Measurements from ENCODE around the gene GUCD1. TPM values are rescaled to one million over a fixed set of nuclear protein-coding genes. Genes with fewer than 3 reads are reported as not detected.

The GUCD1 gene
- total RNA-seq, 4 donors from 2014 or later = 51.6 to 89.7 (median 74.2) TPM

DNA sequence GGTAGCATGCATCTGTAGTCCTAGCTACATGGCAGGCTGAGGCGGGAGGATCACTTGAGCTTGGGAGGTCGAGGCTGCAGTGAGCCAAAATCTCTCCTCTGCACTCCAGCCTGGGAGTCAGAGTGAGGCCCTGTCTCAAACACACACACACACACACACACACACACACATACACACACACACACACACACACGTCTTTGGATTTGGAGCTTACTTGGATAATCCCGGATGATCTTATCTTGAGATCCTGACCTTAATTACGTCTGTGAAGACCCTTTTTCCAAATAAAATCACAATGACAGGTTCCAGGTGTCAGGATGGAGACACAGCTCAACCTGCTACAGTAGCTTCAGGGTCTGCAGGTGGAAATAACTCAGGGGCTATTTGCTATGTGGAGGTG, 58.7 kb downstream of the GUCD1 start:
- no peaks in the 10 kb centered on the region for H3K9me3 ChIP-seq
- intact Hi-C loops (cut with DNase I) = no loop called here
- no peak overlapping the region for H3K4me3 ChIP-seq (replicated peaks in 1 of 3)
- H3K27ac ChIP-seq = no peak overlapping the region
- peaks cover 4 to 9% of the 10 kb centered on the region in 2 donors for H3K4me1 ChIP-seq
- no peaks in the 10 kb centered on the region for H3K27me3 ChIP-seq
- 83 to 86% methylated on average over 5 of the region's 5 CpGs for WGBS, 2 donors
- DNase-seq = no peak
- no peaks in the 10 kb centered on the region for H3K36me3 ChIP-seq
- TF ChIP-seq, protein P1, sequence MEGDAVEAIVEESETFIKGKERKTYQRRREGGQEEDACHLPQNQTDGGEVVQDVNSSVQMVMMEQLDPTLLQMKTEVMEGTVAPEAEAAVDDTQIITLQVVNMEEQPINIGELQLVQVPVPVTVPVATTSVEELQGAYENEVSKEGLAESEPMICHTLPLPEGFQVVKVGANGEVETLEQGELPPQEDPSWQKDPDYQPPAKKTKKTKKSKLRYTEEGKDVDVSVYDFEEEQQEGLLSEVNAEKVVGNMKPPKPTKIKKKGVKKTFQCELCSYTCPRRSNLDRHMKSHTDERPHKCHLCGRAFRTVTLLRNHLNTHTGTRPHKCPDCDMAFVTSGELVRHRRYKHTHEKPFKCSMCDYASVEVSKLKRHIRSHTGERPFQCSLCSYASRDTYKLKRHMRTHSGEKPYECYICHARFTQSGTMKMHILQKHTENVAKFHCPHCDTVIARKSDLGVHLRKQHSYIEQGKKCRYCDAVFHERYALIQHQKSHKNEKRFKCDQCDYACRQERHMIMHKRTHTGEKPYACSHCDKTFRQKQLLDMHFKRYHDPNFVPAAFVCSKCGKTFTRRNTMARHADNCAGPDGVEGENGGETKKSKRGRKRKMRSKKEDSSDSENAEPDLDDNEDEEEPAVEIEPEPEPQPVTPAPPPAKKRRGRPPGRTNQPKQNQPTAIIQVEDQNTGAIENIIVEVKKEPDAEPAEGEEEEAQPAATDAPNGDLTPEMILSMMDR (IDR thresholded peaks at IDR 0.05) = no peak
- no peak for TF ChIP-seq POLR2A (IDR thresholded peaks at IDR 0.05)

- no peaks in the 10 kb centered on the region for H3K9me3 ChIP-seq
- TF ChIP-seq POLR2A (IDR thresholded peaks at IDR 0.05) = no peak
- TF ChIP-seq, protein P1 (IDR thresholded peaks at IDR 0.05) = no peak
- no peak for DNase-seq
- H3K36me3 ChIP-seq = no peaks in the 10 kb centered on the region
- intact Hi-C loops (cut with DNase I) = no loop called here
- H3K4me3 ChIP-seq (replicated peaks in 1 of 3) = no peak overlapping the region
- H3K4me1 ChIP-seq = peaks cover 4 to 9% of the 10 kb centered on the region in 2 donors
- H3K27ac ChIP-seq = no peak overlapping the region
- no peaks in the 10 kb centered on the region for H3K27me3 ChIP-seq
- WGBS, 2 donors = 94 to 96% methylated on average over 17 of the region's 17 CpGs
These were observed 59.6 kb downstream of the GUCD1 start for GRCh38 chr22:24495365-24495675.

- intact Hi-C loops (cut with DNase I) = no loop called here
- no peak within 1 kb of the TSS for H3K4me3 ChIP-seq (replicated peaks in 1 of 3)
- DNase-seq = peak; percentile 11 to 26
- H3K4me1 ChIP-seq = peaks cover 4 to 9% of the 10 kb centered on the region in 2 donors
- no peaks in the 10 kb centered on the region for H3K36me3 ChIP-seq
- no peaks in the 10 kb centered on the region for H3K9me3 ChIP-seq
- TF ChIP-seq, protein P1 (IDR thresholded peaks at IDR 0.05) = no peak
- no peak for TF ChIP-seq POLR2A (IDR thresholded peaks at IDR 0.05)
- no peak within 1 kb of the TSS for H3K27ac ChIP-seq
- no peaks in the 10 kb centered on the region for H3K27me3 ChIP-seq
- 47 to 65% methylated on average over 25 to 40 of the region's 76 CpGs for WGBS, 2 donors
These were observed 60.2 kb downstream of the GUCD1 start, which contains the start of gene UPB1 for GRCh38 chr22:24494528-24495364. UPB1 (plus strand) TSS chr22:24495332; CDS start chr22:24495404, 72 bp downstream.

- 53 to 63% methylated on average over 14 to 17 of the region's 21 CpGs for WGBS, 2 donors
- Histone ChIP-seq H3K27ac (no peak overlapping the region), H3K4me3 (replicated peaks in 1 of 3) (no peak overlapping the region), H3K9me3 (no peaks in the 10 kb centered on the region), H3K27me3 (no peaks in the 10 kb centered on the region), H3K4me1 (peaks cover 4 to 9% of the 10 kb centered on the region in 2 donors), H3K36me3 (no peaks in the 10 kb centered on the region)
- TF ChIP-seq, protein P1 (IDR thresholded peaks at IDR 0.05) = no peak
- no peak for TF ChIP-seq POLR2A (IDR thresholded peaks at IDR 0.05)
- intact Hi-C loops (cut with DNase I) = no loop called here
- DNase-seq = no peak
These were observed 60.8 kb downstream of the GUCD1 start for GRCh38 chr22:24494167-24494527.

GRCh38 chr22:24492391-24492790, 62.5 kb downstream of the GUCD1 start:
- 92 to 99% methylated on average over 3 of the region's 3 CpGs for WGBS, 2 donors
- intact Hi-C loops (cut with DNase I) = no loop called here
- DNase-seq = no peak

More at GRCh38 chr22:24492391-24492790, 62.5 kb downstream of the GUCD1 start:
- H3K4me3 ChIP-seq (replicated peaks in 1 of 3) = no peak overlapping the region
- H3K27me3 ChIP-seq = no peaks in the 10 kb centered on the region
- peaks cover 4 to 9% of the 10 kb centered on the region in 2 donors for H3K4me1 ChIP-seq
- no peak overlapping the region for H3K27ac ChIP-seq
- H3K9me3 ChIP-seq = no peaks in the 10 kb centered on the region
- H3K36me3 ChIP-seq = no peaks in the 10 kb centered on the region
- TF ChIP-seq, protein P1 (IDR thresholded peaks at IDR 0.05) = no peak
- TF ChIP-seq POLR2A (IDR thresholded peaks at IDR 0.05) = no peak
